ENCODE data around the gene ARHGAP28. TPM values are rescaled to one million over a fixed set of nuclear protein-coding genes. Genes with fewer than 3 reads are reported as not detected.

Gene ARHGAP28
- polyA plus RNA-seq, 1 of the 3 experiments (the other 2 are of a cell fraction): 0.99 TPM

Small RNA genes within 50 kb of the gene (small RNA-seq; reads per million reads assigned to genes)
- gene RNU6-916P: 0 reads per million in 7 experiments
